Bone marrow (tissue), 2 donors: ENCODE data around the gene ZNF22.

ENCODE experiments used
- DNase-seq, 2 donors: peaks; one replicate each; lab custom pipeline; 2025; lab: John Stamatoyannopoulos, UW

Gene ZNF22

GRCh38 chr10:44965104-44965503 is 35.6 kb upstream of the ZNF22 start:
- no peak for DNase-seq

GRCh38 chr10:44965651-44966097 is 35.0 kb upstream of the ZNF22 start:
- DNase-seq: no peak

GRCh38 chr10:44966129-44966815 is 34.5 kb upstream of the ZNF22 start:
- no peak for DNase-seq

- DNase-seq: no peak
Measured at GRCh38 chr10:44966816-44967509, 33.8 kb upstream of the ZNF22 start.

- no peak for DNase-seq
Measured at GRCh38 chr10:44967616-44968015, 33.1 kb upstream of the ZNF22 start.

- peak; percentile 43 to 58 for DNase-seq
Measured at GRCh38 chr10:44968091-44968490, 32.6 kb upstream of the ZNF22 start.

- no peak for DNase-seq
Measured at GRCh38 chr10:44968500-44969400, 32.0 kb upstream of the ZNF22 start.

- DNase-seq: no peak
Measured at GRCh38 chr10:44969854-44970253, 30.9 kb upstream of the ZNF22 start.

GRCh38 chr10:44970812-44971395 is 29.8 kb upstream of the ZNF22 start:
- no peak for DNase-seq

- DNase-seq: no peak
Measured at GRCh38 chr10:44971434-44971833, 29.3 kb upstream of the ZNF22 start.

GRCh38 chr10:44971935-44972757 is 28.6 kb upstream of the ZNF22 start:
- DNase-seq: no peak

- DNase-seq: no peak
Measured at GRCh38 chr10:44972874-44973306, 27.8 kb upstream of the ZNF22 start.

- no peak for DNase-seq
Measured at GRCh38 chr10:44973323-44974081, 27.2 kb upstream of the ZNF22 start.

GRCh38 chr10:44974082-44974627 is 26.6 kb upstream of the ZNF22 start:
- DNase-seq: no peak

GRCh38 chr10:44974628-44975430 is 25.9 kb upstream of the ZNF22 start:
- peak; percentile 30 to 44 for DNase-seq

- DNase-seq: no peak
Measured at GRCh38 chr10:44975431-44976331, 25.0 kb upstream of the ZNF22 start.

- no peak for DNase-seq
Measured at GRCh38 chr10:44976352-44977198, 24.1 kb upstream of the ZNF22 start.
